Nephron (organoid): ENCODE measurements around the gene MMGT1.

Experiments
- H3K27ac Mint-ChIP-seq, 3 experiments: 2 replicates each; pipeline ENCODE4 v1.8.0; 2020; ENCODE audit warnings: mixed read lengths in 3 of 3, mild to moderate bottlenecking in 2 of 3, moderate library complexity in 1 of 3
- H3K27me3 Mint-ChIP-seq: 2 replicates; pipeline ENCODE4 v1.8.0; 2021; ENCODE audit warnings: low read depth, mild to moderate bottlenecking, moderate library complexity, mixed read lengths
- H3K36me3 Mint-ChIP-seq: 2 replicates; pipeline ENCODE4 v1.8.0; 2020; ENCODE audit warnings: low read depth, mixed read lengths
- H3K4me1 Mint-ChIP-seq: 2 replicates; pipeline ENCODE4 v1.8.0; 2020; ENCODE audit warnings: mixed read lengths
- H3K4me3 Mint-ChIP-seq, 3 experiments: 2 replicates each; pipeline ENCODE4 v1.8.0; 2020; ENCODE audit warnings: mild to moderate bottlenecking in 3 of 3, mixed read lengths in 3 of 3, moderate library complexity in 2 of 3
- H3K9me3 Mint-ChIP-seq: 2 replicates; pipeline ENCODE4 v1.8.0; 2020; ENCODE audit warnings: mixed read lengths
- CTCF ChIP-seq, 3 experiments: fragments of 200-600 bp; sonication (generic); IDR thresholded peaks; one replicate each; pipeline ENCODE4 v1.5.0; 2021; ENCODE audit warnings: antibody characterized with exemption in 3 of 3; ENCODE audit not compliant: unreplicated experiment in 3 of 3

MMGT1 gene

GRCh38 chrX:135981668-135982067 is 7.9 kb upstream of the MMGT1 start:
- Mint-ChIP-seq H3K36me3 (no peaks in the 10 kb centered on the region), H3K27me3 (no peaks in the 10 kb centered on the region), H3K4me1 (peaks cover 14% of the 10 kb centered on the region), H3K4me3 (no peak overlapping the region), H3K9me3 (peaks cover 26% of the 10 kb centered on the region), H3K27ac (no peak overlapping the region)
- TF ChIP-seq CTCF (IDR thresholded peaks at IDR 0.05; ENCODE audit: unreplicated experiment in 3 of 3) = no peak

- peaks cover 26% of the 10 kb centered on the region for H3K9me3 Mint-ChIP-seq
- peak overlapping the region in 1 of 3 experiments; percentile 17 for H3K4me3 Mint-ChIP-seq
- H3K27ac Mint-ChIP-seq = no peak overlapping the region
- H3K36me3 Mint-ChIP-seq = no peaks in the 10 kb centered on the region
- TF ChIP-seq CTCF (IDR thresholded peaks at IDR 0.05; ENCODE audit: unreplicated experiment in 3 of 3) = no peak
- H3K27me3 Mint-ChIP-seq = no peaks in the 10 kb centered on the region
- H3K4me1 Mint-ChIP-seq = peaks cover 13% of the 10 kb centered on the region
Observed at GRCh38 chrX:135981010-135981409, 7.2 kb upstream of the MMGT1 start.

GRCh38 chrX:135977611-135978010 is 3.8 kb upstream of the MMGT1 start:
- TF ChIP-seq CTCF (IDR thresholded peaks at IDR 0.05; ENCODE audit: unreplicated experiment in 3 of 3) = no peak
- Mint-ChIP-seq H3K4me1 (peaks cover 9% of the 10 kb centered on the region), H3K27me3 (no peaks in the 10 kb centered on the region), H3K36me3 (no peaks in the 10 kb centered on the region), H3K4me3 (no peak overlapping the region), H3K9me3 (peaks cover 13% of the 10 kb centered on the region), H3K27ac (no peak overlapping the region)

GRCh38 chrX:135975421-135975820 is 1.6 kb upstream of the MMGT1 start:
- Mint-ChIP-seq H3K9me3 (peaks cover 6% of the 10 kb centered on the region), H3K4me1 (peaks cover 14% of the 10 kb centered on the region), H3K27ac (no peak overlapping the region), H3K4me3 (peak overlapping the region in 2 of 3 experiments; percentile 24 to 89), H3K36me3 (no peaks in the 10 kb centered on the region), H3K27me3 (no peaks in the 10 kb centered on the region)
- TF ChIP-seq CTCF (IDR thresholded peaks at IDR 0.05; ENCODE audit: unreplicated experiment in 3 of 3) = no peak

GRCh38 chrX:135974279-135974856 is 580 bp upstream of the MMGT1 start:
- Mint-ChIP-seq H3K27ac (peak overlapping the region; percentile 60 to 76 (median 67)), H3K4me3 (peak overlapping the region; percentile 81 to 89 (median 85)), H3K27me3 (no peaks in the 10 kb centered on the region), H3K9me3 (peaks cover 6% of the 10 kb centered on the region), H3K36me3 (no peaks in the 10 kb centered on the region), H3K4me1 (peaks cover 14% of the 10 kb centered on the region)
- TF ChIP-seq CTCF (IDR thresholded peaks at IDR 0.05; ENCODE audit: unreplicated experiment in 3 of 3) = no peak

- Mint-ChIP-seq H3K27ac (peak overlapping the region; percentile 92 to 100 (median 99)), H3K4me1 (peaks cover 14% of the 10 kb centered on the region), H3K4me3 (peak overlapping the region; percentile 93 to 98 (median 94)), H3K9me3 (peaks cover 6% of the 10 kb centered on the region), H3K27me3 (no peaks in the 10 kb centered on the region), H3K36me3 (no peaks in the 10 kb centered on the region)
- no peak for TF ChIP-seq CTCF (IDR thresholded peaks at IDR 0.05; ENCODE audit: unreplicated experiment in 3 of 3)
Observed at GRCh38 chrX:135973025-135973547, 702 bp downstream of the MMGT1 start.
